UCSD-AML1 (cell line): Measurements from ENCODE around the gene LYPD6B.

Source experiments
- DNase-seq: peaks from one replicate; lab custom pipeline; 2025; ENCODE audit not compliant: unreplicated experiment; lab: John Stamatoyannopoulos, UW

LYPD6B gene

DNA sequence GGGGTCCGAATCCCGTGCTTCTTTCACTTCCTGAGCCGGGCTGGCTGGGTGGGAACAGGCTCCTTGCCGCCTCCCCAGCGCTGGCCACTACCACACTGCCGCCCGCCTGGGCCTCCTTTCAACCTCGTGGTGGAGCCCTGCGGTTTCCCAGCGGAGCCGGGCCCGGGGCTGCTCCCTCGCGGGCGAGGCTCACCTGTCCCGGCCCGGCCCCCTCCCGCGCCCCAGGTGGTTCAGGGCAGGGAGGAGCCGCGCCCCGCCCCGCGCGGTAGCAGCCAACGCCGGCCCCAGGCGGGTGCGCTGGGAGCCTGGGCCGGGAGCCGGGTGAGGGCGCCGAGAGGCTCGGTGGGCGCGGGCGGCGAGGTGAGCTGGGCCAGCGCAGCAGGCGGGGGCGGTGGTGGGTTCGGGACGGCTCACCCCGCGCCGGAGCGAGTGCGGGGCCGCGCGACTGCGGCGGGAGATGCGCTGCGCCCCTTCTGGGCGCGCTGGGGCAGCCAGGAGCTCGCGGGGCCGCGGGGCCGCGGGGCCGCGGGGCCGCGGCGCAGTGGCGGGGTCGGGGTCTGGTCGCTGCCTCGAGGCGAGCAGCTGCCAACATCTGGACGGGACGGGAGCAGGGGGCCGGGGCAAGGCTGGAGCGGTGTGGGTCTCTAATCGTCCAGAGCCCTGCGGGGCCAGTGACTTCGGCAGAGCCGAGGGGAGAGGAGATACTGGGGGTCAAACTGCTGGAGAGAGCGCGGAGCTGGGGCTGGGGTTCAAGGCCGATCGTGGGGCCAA, at the start of gene LYPD6B:
Gene LYPD6B (plus strand): TSS at position 258 of the 771 bp plus-strand sequence. CDS start 92,250 bp downstream, outside the sequence.
- DNase-seq, result no peak

DNA sequence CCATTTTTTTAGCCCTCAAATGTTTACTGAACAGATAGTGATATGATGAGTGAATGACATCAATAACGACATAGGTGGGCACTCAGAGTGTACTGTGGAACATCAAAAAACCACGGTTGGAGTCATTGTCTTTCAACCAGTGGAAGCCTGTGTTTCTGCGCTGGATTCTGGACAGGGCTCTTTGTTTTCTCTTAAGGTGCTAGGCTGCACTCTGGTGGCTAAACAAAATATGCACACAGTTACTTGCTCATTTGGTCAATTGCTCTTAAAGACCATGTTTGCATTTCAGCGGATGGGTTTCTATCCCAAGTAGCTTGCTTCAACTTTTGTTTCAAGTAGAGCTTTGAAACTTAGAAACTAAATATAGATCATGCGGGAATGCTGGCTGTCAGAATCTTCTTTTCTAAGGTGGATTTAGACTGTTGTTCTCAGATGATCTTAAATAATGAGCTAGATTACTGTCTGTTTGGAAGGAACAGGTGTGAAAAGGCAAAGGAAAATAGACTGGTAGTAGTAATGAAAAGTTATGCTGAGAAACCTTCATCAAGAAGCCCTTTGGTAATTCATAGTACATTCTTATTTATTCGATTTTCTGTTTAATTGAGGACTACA, 48.5 kb upstream of the LYPD6B start:
- DNase-seq, result peak; percentile 15

DNA sequence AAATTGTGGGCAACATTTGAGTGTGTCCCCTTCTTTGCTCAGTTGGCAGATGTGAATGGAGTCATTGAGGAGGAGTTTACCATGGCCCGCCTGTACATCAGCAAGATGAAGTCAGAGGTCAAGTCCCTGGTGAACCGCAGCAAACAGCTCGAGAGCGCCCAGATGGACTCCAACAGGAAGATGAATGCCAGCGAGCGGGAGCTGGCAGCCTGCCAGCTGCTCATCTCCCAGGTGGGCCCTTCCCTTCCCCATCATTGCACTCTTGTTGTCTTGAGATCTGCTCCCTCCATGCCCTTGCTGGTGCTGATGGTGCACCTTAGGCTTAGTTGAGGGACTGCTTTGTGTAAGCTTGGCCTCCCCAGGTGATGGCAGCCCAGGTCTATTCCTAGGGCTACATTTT, 47.5 kb upstream of the LYPD6B start:
- DNase-seq, result no peak

- no peak for DNase-seq
Observed at GRCh38 chr2:148992448-148992847, 46.1 kb upstream of the LYPD6B start.

GRCh38 chr2:148993351-148993750, 45.1 kb upstream of the LYPD6B start:
- no peak for DNase-seq

DNA sequence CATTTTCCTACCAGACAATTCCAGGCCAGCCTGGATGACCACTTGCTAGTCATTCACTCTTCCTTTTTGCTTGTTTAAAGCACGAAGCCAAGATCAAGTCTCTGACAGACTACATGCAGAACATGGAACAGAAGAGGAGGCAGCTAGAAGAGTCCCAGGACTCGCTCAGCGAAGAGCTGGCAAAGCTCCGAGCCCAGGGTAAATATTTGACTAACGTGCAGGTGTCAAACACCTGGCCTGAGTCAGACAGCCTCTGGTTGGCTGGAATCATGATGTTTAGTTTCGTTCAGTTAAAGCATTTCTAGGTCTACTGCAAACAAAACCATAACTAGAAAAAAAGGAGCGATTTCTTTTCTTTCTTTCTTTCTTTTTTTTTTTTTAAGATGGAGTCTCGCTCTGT, 44.2 kb upstream of the LYPD6B start:
- no peak for DNase-seq

DNA sequence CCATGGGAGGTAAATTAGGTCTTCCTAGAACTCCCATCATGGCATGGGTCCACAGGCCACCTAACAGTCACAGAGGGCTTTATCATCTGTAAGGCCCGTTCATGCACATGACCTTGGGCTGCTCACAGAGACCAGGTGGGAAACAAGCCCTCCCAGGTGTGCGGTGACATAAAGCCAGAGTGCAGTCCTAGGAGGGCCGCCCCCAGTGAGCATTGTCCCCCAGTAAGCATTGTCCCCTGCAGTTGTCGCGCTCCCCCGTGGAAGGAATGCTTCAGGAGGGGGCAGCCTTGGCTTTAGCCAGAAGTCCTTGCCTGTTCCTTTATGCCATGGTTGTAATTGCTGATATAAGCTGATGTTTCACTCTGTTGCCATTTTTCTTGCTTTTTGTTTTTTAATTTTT, 41.7 kb upstream of the LYPD6B start:
- no peak for DNase-seq

- no peak for DNase-seq
Observed at GRCh38 chr2:148998165-148998830, 40.2 kb upstream of the LYPD6B start.

DNA sequence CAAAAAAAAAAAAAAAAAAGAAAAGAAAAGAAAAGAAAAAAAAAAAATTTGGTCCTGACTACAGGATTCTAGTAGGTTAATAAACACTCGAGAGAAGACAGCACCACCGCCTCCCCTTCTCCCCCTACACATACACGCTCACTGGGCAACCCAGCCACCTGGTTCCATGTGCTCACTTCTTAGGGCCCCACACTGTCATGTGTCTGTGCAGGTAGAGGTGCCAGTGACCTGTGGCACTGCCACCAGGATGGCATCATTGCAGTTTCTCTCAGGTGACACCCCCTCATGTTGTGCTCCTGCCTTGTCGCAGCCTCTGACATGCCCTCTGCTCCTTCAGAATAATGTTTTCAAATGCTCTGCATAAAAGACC, 39.7 kb upstream of the LYPD6B start:
- no peak for DNase-seq

DNA sequence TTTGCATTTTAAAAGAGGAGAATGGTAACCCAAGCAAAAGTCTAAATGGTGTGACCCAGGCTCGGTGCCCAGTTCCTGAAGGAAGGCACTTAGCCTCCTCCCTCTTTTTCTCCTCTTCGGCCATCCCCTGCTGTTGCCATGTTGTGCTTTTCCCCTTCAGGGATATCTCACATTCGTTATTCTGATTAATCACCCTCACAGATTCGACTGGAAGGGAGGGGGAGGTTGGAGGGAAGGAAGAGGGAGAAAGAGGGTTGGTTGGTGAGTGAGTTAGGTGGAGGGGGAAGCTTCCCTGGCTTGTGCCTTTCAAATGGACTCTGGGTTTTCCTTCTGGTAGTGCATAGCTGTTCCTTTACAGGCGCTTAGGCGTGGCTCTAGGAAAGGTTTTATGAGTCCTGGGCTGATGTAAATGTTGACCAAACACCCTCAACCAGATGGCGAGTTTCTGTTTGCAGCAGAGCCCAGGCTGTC, 39.0 kb upstream of the LYPD6B start:
- no peak for DNase-seq

GRCh38 chr2:149000158-149000938, 38.2 kb upstream of the LYPD6B start:
- DNase-seq, result no peak

DNA sequence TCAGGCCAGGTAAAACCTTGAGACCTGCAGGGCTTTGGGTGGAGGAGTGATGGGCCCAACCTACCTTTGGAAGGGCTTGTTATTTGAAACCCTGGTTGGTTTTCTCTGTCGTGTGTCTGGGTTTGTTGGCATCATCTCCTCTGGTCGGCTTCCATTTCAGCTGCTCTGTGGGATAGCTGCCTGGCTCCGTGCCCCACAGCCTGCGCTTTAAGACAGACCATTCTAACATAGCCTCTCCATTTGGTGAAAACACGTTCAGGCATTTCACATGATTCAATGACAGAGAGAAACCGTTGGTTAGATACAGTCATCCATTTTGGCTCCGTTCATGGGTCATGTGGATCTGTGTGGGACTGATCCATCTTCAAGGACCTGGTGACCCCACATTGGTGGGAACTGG, 37.0 kb upstream of the LYPD6B start:
- no peak for DNase-seq

DNA sequence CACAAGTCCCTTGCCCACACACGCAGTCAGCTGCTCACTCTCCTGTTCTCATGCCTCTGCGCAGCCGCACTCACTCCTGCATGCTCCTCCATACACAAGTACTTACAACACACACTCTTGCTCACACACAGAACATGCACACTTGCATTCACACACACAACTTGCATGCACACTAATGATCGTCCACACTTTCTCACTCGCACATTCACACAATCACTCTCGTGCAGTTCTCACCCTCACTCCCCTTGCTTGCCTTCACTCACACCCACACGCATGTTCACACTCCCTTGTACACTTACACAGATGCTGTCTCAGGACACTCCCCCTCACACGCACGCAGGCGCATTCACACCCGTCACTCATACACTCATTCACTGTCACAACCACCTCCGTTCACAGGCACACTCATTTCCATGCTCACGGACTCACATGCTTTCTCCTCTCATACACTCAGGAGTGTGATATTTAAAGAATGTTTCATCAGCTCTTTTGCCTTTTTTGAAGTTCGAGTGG, 36.1 kb upstream of the LYPD6B start:
- DNase-seq, result no peak

DNA sequence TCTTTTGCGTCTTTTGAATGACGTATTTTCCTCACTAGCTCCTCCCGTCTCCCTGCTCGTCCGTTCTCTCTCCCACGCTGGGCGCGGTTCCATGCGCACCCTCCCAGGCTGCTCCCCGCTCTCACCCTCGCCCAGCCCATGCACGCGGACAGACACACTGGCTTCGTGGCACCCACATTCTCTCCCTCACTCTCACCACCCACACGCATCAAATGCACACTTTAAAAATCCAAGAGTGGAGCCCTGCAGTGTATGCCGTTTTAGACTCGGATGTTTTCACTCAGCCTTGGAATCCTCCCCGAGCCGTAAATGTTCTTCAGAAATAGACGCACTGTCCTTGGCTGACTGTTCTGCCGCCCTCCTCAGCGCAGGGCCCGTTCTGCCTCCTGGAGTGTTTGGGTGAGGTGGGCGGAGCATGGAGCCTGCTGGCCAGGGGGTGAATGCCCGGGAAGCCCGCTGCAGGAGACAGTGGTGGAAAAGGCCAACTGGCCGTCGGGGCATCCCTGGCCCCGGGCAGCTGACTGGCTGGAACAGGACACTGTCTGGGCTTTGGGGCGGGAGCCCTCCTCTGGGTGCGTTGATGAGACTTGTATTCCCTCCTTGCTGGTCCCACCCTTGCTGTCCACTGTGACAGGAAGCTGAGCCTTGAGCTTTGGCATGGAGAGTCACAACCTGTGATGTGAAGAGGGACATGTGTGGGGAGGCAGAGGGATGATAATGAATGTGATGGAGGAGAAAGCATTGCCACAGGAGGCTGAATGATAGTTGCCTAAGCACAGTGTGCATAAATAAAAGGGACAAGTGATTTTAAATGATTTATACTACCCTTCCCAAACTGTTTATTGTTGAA, 35.4 kb upstream of the LYPD6B start:
- no peak for DNase-seq

GRCh38 chr2:149004836-149005235, 33.7 kb upstream of the LYPD6B start:
- DNase-seq, result no peak

- no peak for DNase-seq
Observed at GRCh38 chr2:149005471-149006077, 32.9 kb upstream of the LYPD6B start.

GRCh38 chr2:149006883-149007543, 31.5 kb upstream of the LYPD6B start:
- DNase-seq, result no peak

GRCh38 chr2:149008381-149008780, 30.1 kb upstream of the LYPD6B start:
- no peak for DNase-seq
